ENCODE data around the gene SLC16A3. TPM values are rescaled to one million over a fixed set of nuclear protein-coding genes. Genes with fewer than 3 reads are reported as not detected.
A peak's percentile ranks its signal among the peaks of the same experiment; 100 is the strongest.

Gene SLC16A3
- total and polyA plus RNA-seq, 9 of the 15 experiments (the other 6 are each of a cell fraction or from before 2014, with no cell fraction given): 0.11 to 5.4 (median 1.2) TPM; not detected in 2

GRCh38 chr17:82213251-82214011 lies 15.4 kb upstream of the SLC16A3 start (continued):
- TF ChIP-seq JUN (IDR thresholded peaks at IDR 0.05; ENCODE audit: borderline replicate concordance, low read depth, low read length): no peak
- TF ChIP-seq JUN (CRISPR knock-in tag; IDR thresholded peaks at IDR 0.05; ENCODE audit: borderline replicate concordance): no peak
- TF ChIP-seq GTF2F1 (IDR thresholded peaks at IDR 0.05; ENCODE audit: low read depth, low read length): 0 out of 2 replicates have a peak, but pooled peaks have one; percentile 32
- TF ChIP-seq HIVEP1 (CRISPR knock-in tag; IDR thresholded peaks at IDR 0.05): peak; percentile 16; the same call in 1 of the 2 replicates
- TF ChIP-seq XRCC4 (IDR thresholded peaks at IDR 0.05; ENCODE audit: extremely low read depth, insufficient read depth, insufficient read length): no peak
- TF ChIP-seq ELF4 (CRISPR knock-in tag; IDR thresholded peaks at IDR 0.05): no peak
- peak in 1 of 2 experiments; percentile 44 for TF ChIP-seq MAZ (CRISPR knock-in tag; conservative IDR thresholded peaks at IDR 0.05 in 1 of 2, IDR thresholded peaks at IDR 0.05 in 1 of 2)
- 0 out of 2 replicates have a peak, but pooled peaks have one; percentile 40 for TF ChIP-seq ERF (CRISPR knock-in tag; IDR thresholded peaks at IDR 0.05)
- TF ChIP-seq L3MBTL2 (IDR thresholded peaks at IDR 0.05): peak; percentile 56; the same call in 1 of the 2 replicates
- TF ChIP-seq CEBPG (CRISPR knock-in tag; IDR thresholded peaks at IDR 0.05): peak; percentile 44; the same call in 1 of the 2 replicates
- no peak for TF ChIP-seq CEBPG (tag; conservative IDR thresholded peaks at IDR 0.05 in 1 of 2, IDR thresholded peaks at IDR 0.05 in 1 of 2)
- TF ChIP-seq MLLT1 (IDR thresholded peaks at IDR 0.05): 0 out of 4 replicates have a peak, but pooled peaks of 1 of the 2 experiments have one; percentile 38
- peak; percentile 70; the same call in 1 of the 2 replicates for TF ChIP-seq RAD51 (IDR thresholded peaks at IDR 0.05; ENCODE audit: borderline replicate concordance, low read depth)
- TF ChIP-seq MAX (CRISPR knock-in tag; IDR thresholded peaks at IDR 0.05): peak; percentile 84
- TF ChIP-seq ZNF23 (CRISPR knock-in tag; IDR thresholded peaks at IDR 0.05): no peak
- TF ChIP-seq CHCHD3 (CRISPR knock-in tag; IDR thresholded peaks at IDR 0.05): no peak
- peak; percentile 14; the same call in 1 of the 2 replicates for TF ChIP-seq GATAD2B (IDR thresholded peaks at IDR 0.05; ENCODE audit: borderline replicate concordance)
- TF ChIP-seq CTCFL (IDR thresholded peaks at IDR 0.05; ENCODE audit: borderline replicate concordance, insufficient read depth, low read depth, low read length, poor library complexity, severe bottlenecking): no peak
- peak; percentile 59; the same call in 1 of the 2 replicates for TF ChIP-seq HDAC2 (IDR thresholded peaks at IDR 0.05)
- peak in 1 of 3 experiments; percentile 95; a peak in 2 of 6 replicates for TF ChIP-seq ZBTB11 (CRISPR knock-in tag; IDR thresholded peaks at IDR 0.05)
